Measurements from ENCODE around the gene AGAP1.

Gene AGAP1

GRCh38 chr2:235988271-235989015, 494.6 kb downstream of the AGAP1 start:
- no peak for DNase-seq

GRCh38 chr2:235989591-235989990, 495.7 kb downstream of the AGAP1 start:
- no peak for DNase-seq

DNA sequence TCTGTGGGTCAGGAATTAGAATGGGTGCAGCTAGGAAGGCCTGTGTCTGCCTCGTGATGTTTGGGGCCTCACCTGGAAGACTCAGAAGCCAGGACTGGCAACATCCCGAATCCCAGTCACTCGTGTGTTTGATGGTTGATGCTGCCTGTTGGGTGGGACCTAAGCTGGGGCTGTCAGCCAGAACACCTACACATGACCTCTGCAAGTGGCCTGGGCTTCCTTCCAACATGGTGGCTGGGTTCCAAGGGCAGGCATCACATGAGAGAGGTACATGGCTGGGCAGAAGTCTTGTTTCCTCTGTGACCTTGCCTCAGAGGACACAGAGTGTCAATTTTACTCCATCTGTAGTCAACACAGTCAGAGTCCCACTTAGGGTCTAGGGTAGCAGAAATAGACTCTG, 496.5 kb downstream of the AGAP1 start:
- DNase-seq = no peak

DNA sequence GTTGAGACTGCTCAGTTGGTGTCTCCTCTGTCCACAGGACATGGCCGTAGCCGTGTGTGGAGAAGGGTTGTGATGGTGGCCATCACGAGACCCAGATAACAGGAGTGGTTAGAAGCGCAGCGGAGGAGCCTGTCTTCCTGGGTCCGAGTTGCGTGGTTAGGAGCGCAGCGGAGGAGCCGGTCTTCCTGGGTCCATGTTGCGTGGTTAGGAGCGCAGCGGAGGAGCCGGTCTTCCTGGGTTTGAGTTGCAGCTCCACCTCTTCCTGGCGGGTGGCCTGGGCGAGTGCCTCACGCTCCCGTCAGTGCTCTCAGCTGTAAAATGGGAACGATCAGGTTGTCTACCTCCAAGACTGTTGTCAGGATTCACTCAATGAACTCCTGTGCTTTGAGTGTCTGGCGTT, 498.2 kb downstream of the AGAP1 start:
- DNase-seq = no peak

DNA sequence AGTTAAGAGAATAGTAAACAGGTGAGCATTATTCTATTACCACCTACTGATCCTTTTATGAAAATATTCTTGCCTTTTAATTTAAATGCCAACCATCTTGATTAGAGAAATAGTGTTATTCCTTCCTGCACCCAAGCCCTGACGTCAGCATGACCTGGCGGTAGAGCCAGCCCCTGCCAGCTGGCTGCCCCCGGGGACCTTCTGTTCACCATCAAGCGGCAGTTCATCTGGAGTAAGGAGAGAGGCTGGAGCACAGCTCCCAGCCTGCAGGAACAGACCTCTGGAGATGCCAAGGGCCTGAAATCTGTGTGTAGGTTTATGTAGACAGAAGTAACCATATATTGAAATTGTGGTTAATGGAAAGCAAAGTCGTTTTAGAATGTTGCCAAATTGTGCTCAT, 502.6 kb downstream of the AGAP1 start:
- DNase-seq = no peak

DNA sequence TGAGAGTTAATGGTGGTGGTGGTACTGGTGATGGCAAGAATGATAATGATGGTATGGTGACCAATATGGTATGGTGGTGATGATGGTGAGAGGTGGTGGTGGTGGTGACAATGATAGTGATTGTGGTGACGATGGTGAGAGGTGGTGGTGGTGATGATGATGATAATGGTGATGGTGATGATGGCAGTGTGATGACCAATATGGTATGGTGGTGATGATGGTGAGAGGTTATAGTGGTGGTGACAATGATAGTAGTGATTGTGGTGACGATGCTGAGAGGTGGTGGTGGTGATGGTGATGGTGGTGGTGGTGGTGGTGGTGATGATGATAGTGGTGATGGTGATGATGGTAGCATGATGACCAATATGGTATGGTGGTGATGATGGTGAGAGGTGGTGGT, 505.2 kb downstream of the AGAP1 start:
- no peak for DNase-seq

GRCh38 chr2:236001166-236001828, 507.5 kb downstream of the AGAP1 start:
- DNase-seq = no peak

GRCh38 chr2:236001854-236002253, 508.0 kb downstream of the AGAP1 start:
- no peak for DNase-seq

DNA sequence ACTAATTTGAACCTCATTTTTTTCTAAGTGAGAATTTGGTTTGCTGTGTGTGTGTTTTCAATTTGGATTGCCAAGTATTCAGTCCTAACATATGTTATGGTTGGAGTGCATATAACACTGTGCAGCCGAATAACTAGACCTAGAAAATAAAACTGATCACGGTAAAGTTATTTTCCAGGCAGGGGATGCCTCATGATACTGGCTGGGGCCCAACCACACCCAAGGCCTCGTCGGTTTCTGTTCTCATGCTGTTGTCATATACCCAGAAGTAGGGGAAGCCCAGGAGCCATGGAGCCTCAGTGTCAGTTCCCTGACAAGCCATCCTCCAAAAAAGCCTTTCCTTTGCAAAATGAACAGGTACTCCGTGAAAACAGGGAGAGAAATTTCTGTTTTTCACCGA, 514.2 kb downstream of the AGAP1 start:
- DNase-seq = no peak

GRCh38 chr2:236008857-236009256, 515.0 kb downstream of the AGAP1 start:
- DNase-seq = no peak

DNA sequence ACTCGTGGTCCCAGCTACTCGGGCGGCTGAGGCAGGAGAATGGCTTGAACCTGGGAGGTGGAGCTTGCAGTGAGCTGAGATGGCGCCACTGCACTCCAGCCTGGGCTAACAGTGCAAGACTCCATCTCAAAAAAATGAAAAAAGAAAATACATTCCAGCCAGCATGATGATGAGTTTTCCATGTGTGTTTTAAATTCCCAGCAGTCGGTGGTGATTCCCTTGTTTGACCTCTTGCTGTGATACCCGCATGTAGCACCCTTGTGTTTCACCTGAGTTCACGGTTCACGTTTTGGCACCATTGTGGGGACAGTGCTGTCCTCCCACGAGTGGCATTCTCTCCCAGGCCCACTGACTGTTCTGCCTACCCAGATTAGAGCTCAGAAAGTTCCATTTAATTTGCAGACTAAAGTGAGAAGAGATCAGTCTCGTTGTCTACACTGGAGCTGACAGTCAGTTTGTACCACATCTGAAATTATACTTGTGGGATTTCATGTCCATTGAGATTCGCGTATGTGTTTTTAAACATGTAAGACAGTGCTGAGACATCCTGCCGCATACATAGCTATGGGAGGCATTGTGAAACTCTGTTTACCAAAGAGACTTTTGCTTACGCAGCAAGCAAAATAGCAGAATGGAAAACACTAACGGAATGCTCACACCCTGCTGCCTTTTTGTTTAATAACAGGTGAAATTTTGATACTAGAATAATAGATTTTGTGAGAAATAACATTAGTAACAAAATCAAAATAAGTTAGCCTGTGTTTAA, 517.3 kb downstream of the AGAP1 start:
- DNase-seq = no peak

DNA sequence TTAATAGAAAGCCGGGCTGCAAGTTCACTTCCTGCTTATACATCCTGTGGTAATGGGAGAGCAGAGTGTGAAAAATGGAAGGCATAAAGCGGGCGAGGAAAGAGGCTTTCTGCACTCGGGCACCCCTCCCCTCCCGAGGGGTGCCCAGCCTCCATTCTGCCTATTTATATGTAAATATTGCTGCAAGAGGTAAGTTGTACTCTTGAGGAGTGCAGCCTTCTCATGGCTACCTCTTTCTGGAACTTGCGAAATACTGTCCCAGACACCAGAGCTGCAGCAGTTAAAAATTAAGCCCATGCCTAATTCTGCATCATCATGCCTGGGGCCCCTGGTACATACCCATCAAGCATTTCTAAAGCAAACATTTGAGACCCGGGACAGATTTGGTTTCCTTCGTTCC, 518.3 kb downstream of the AGAP1 start:
- DNase-seq = no peak

DNA sequence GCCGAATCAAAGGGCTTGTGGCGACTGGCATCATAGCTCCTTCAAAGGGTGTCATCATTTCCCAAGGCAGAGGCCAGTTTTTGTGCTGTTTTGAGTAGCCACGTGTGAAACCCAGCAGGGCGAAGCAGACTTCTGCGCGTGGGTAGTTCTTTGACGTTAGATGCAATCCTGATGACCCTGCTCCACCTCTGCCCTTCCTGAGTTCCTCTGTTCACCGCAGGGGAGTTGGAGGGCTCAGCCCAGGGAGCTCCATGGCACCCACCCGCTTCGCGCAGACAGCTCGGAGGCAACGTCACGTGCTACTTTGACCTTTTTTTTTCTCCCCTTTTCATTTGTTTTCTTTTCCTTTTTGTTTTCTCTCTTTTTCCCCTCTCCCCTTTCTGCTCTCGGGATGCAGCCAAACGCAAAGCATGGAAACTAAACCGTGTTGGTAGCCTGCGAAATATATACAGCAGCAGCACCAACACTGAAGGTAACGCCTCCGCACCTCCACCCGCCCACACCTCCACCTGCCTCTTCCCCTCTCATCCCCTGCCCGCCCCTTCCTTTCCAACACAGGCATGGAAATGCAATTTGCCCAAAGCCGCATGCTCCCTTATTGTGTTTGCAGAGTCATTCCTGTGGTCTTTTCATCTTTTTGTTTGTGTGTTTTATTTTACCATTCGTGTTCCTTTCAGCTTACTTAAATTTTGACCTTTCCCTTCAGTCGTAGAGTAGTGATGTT, 520.7 kb downstream of the AGAP1 start:
- DNase-seq = no peak

DNA sequence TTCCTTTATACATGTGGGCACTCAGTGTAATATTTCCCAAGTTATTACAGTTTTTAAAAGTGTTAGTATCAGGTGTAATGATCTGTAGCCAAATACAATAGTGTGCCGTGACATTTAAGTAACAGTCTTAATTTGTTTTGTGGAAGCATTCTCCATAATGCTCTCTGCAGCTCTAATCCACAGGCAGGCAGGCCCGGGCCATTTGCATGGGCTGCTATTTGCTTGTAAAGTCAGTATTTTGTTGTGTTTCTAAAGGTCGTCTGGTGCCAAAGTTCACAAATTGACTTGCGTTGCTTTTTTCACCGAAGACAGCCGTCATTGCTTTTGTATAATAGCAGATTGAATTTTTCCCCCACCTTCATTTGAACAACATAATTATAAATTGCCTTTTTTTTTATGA, 521.3 kb downstream of the AGAP1 start:
- DNase-seq = no peak

DNA sequence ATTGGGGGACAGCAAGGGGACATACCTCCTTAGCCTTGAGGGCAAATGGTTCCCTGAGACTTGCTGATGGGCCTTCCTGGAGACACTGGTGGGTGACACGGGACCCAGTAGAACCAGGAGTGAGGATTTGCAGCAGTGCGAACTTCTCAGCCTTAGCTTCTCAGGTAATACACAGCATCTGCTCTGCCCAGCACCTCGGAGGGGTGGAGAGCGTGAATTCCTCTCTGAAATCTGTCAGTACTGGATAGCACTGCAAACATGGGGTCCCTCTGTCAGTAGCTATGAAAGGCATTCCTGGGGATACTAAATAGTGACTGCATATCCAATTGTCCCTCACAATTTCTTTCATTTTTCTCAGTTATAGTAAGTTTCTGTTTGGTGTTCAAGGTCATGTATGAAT, 522.7 kb downstream of the AGAP1 start:
- DNase-seq = no peak

DNA sequence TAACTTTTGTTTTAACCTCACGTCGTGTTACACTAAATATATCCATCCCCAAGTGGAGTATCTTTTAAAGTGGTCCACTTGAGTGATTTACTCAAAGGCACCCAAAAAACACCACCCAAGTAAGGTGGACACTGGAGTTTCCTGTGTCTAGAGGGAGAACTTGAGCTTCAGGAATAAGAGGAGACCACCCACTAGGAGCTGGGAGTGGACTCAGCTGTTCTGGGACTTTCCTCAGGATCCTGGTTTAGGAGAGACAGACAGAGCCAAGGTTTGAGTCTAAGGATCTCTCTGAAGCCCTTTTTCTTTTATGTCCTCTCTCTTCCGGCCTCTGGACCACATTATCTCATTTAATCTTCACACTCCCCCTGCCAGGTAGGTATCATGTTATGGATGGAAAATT, 523.6 kb downstream of the AGAP1 start:
- DNase-seq = no peak

DNA sequence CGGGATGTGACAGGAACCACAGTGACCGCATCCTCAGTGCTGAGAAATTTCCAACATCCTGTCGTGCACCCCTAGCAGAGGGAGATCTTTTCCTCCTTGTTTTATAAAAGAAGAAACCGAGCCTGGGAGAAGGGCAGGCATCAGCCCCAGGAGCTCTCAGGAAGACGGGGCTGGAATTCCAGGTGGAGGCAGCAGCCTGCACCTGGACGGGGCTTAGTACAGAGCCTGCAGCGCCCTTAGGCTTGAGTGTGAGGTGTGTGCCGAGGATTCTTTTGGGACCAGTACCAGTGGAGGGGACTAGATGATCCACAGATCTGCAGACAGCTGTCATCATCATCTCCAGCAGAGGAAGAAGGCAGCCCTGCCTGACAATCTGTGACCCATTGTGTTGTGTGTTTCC, 525.6 kb downstream of the AGAP1 start:
- no peak for DNase-seq

- no peak for DNase-seq
Measured at GRCh38 chr2:236021499-236022057, 527.7 kb downstream of the AGAP1 start.

- no peak for DNase-seq
Measured at GRCh38 chr2:236022128-236022527, 528.3 kb downstream of the AGAP1 start.

GRCh38 chr2:236025892-236026291, 532.0 kb downstream of the AGAP1 start:
- DNase-seq = no peak

DNA sequence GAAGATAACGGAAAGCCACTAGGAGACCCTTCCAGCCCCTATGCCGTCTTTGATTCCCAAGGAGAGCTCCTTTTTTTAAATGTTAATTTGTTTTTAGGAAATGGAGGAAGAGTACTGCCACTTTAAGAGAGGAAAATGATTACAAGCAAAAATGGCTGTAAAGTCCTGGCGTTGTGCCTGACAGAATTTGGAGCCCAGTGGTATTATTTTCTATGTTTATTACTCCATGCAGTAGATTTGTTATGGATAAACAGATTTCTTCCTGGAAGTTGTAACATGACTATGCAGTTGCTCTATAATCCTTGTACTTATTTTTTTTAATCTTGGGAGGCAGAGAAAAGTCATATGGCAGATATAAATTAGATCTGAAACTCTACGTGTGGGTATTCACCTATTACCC, 533.0 kb downstream of the AGAP1 start:
- DNase-seq = no peak

- DNase-seq = no peak
Measured at GRCh38 chr2:236028066-236028465, 534.2 kb downstream of the AGAP1 start.

- DNase-seq = no peak
Measured at GRCh38 chr2:236033462-236033861, 539.6 kb downstream of the AGAP1 start.

Measured in CD4-positive, alpha-beta T cell treated with Interleukin-10 for 1 hour (primary cell).